ENCODE results near the gene IDI1.
"Not testable (repeated sequence)": the region's sequence is repeated elsewhere in the genome, so short reads cannot be mapped to it uniquely, and the experiment has no call there.

IDI1 gene

DNA sequence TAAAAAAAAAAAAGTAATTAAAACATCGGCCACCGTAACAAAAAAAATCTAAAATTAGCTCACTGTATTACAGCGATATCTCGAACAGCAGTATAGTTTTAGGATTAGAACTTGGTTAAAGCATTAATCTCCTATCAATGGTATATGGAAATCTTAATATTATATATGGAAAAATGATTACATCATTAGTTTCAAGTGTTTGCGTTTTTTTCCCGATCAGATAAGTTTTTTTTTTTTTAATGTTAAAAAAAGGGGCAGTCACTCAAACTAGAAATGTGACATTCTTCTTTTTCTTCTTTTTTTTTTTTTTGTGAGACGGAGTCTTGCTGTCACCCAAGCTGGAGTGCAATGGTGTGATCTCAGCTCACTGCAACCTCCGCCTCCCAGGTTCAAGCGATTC, 7.4 kb downstream of the IDI1 start:
- TF ChIP-seq, protein P1, sequence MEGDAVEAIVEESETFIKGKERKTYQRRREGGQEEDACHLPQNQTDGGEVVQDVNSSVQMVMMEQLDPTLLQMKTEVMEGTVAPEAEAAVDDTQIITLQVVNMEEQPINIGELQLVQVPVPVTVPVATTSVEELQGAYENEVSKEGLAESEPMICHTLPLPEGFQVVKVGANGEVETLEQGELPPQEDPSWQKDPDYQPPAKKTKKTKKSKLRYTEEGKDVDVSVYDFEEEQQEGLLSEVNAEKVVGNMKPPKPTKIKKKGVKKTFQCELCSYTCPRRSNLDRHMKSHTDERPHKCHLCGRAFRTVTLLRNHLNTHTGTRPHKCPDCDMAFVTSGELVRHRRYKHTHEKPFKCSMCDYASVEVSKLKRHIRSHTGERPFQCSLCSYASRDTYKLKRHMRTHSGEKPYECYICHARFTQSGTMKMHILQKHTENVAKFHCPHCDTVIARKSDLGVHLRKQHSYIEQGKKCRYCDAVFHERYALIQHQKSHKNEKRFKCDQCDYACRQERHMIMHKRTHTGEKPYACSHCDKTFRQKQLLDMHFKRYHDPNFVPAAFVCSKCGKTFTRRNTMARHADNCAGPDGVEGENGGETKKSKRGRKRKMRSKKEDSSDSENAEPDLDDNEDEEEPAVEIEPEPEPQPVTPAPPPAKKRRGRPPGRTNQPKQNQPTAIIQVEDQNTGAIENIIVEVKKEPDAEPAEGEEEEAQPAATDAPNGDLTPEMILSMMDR (IDR thresholded peaks at IDR 0.05; ENCODE audit: extremely low read depth, missing control alignments), result no peak

GRCh38 chr10:1040133-1040532, 8.8 kb downstream of the IDI1 start:
- no peak for DNase-seq (ENCODE audit: low spot score)

More for the DNA sequence above, 7.4 kb downstream of the IDI1 start:
- DNase-seq (ENCODE audit: low spot score), result no peak

DNA sequence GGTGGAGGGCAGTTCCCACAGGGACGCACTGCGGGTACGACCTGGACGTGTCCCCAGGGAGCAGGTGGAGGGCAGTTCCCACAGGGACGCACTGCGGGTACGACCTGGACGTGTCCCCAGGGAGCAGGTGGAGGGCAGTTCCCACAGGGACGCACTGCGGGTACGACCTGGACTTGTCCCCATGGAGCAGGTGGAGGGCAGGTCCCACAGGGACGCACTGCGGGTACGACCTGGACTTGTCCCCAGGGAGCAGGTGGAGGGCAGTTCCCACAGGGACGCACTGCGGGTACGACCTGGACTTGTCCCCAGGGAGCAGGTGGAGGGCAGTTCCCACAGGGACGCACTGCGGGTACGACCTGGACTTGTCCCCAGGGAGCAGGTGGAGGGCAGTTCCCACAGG, 10.2 kb downstream of the IDI1 start:
- DNase-seq (ENCODE audit: low spot score), result not testable (repeated sequence)

More at GRCh38 chr10:1040133-1040532, 8.8 kb downstream of the IDI1 start:
- TF ChIP-seq, protein P1 (IDR thresholded peaks at IDR 0.05; ENCODE audit: extremely low read depth, missing control alignments), result no peak

DNA sequence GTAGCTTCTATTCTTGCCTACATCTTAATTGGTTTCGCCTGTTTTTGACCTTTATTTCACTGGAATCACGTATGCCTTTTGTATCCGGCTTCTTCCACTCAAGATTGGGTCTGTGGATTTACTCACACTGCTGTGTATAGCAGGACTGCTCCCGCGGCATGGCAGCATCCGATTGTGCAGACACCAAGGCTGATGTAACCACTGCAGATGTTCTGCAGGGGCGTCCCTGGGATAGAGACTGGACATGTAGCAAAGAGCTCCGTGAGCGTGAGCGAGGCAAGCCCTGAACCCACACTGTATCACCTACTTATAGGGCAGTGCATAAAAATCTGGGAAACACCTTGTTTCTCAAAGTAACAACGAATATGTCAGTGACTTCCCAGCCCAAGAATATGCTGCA, 11.8 kb downstream of the IDI1 start:
- TF ChIP-seq, protein P1 (IDR thresholded peaks at IDR 0.05; ENCODE audit: extremely low read depth, missing control alignments), result no peak
- DNase-seq (ENCODE audit: low spot score), result no peak

DNA sequence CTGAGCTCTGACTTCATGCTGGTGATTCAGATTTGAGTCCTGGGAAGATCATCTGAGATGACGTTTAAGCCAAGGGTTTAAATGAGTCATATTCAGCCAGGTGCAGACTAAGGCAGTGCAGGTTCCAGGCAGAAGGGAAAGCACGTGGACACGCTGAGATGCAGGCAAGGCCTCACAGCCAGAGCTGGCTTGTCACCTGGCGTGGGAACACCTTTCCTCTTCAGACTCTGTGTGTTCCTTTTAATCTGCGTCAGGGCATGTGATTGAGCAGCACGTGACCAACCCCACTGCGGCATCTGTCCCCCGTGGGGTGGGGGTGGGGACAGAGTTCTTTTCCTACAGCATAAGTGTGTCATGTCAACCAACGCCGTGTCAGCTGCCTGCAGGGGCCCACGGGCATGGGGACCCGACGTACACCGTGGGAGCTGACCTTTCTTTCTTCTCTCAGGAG, 12.6 kb downstream of the IDI1 start:
- TF ChIP-seq, protein P1 (IDR thresholded peaks at IDR 0.05; ENCODE audit: extremely low read depth, missing control alignments), result no peak
- DNase-seq (ENCODE audit: low spot score), result peak; percentile 63

GRCh38 chr10:1035201-1035600, 13.7 kb downstream of the IDI1 start:
- DNase-seq (ENCODE audit: low spot score), result no peak
- TF ChIP-seq, protein P1 (IDR thresholded peaks at IDR 0.05; ENCODE audit: extremely low read depth, missing control alignments), result no peak

GRCh38 chr10:1034758-1035157, 14.2 kb downstream of the IDI1 start:
- TF ChIP-seq, protein P1 (IDR thresholded peaks at IDR 0.05; ENCODE audit: extremely low read depth, missing control alignments), result no peak

GRCh38 chr10:1033601-1034000, 15.3 kb downstream of the IDI1 start:
- TF ChIP-seq, protein P1 (IDR thresholded peaks at IDR 0.05; ENCODE audit: extremely low read depth, missing control alignments), result no peak
- no peak for DNase-seq (ENCODE audit: low spot score)

More at GRCh38 chr10:1034758-1035157, 14.2 kb downstream of the IDI1 start:
- no peak for DNase-seq (ENCODE audit: low spot score)

All from GM20000 (cell line).